HG03108 (cell line): ENCODE data around the gene EFCAB5.
"Not testable (repeated sequence)": the region's sequence is repeated elsewhere in the genome, so short reads cannot be mapped to it uniquely, and the experiment has no call there.

Experiments used
- ATAC-seq: cut with Tn5 transposase; IDR thresholded peaks from one replicate; pipeline ENCODE4 v1.9.1; 2021; ENCODE audit warnings: moderate library complexity; ENCODE audit not compliant: unreplicated experiment

EFCAB5 gene

DNA sequence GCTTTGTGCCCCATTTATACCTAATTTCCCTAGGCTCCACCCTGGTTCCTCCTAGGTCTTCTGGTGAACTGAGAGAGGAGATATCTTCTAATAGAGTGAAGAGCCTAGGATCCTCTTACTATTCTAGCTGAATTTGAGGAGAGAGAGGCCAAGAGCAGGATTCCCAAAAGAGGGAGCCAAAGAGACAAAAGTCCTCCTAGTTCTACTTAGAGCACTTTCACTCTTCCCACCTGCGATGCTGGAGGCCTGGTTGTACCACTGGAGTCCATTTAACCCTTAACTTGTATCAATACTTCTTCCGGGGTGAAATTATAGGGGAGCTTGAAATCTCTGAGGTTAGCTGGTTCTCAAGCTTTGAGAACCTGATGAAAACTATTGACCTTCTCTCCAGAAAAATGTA, 8.1 kb upstream of the EFCAB5 start:
- ATAC-seq = no peak

DNA sequence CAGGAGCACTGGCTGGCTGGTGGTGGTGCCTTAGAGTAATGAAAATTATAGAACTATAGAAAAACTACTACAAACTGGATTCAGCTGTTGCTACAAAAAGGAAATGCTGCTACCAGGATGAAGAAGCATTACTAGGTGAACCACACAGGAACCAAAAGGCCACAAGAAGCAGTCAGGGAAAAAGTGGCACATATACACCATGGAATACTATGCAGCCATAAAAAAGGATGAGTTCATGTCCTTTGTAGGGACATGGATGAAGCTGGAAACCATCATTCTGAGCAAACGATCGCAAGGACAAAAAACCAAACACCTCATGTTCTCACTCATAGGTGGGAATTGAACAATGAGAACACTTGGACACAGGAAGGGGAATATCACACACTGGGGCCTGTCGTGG, 5.5 kb upstream of the EFCAB5 start:
- ATAC-seq = not testable (repeated sequence)

DNA sequence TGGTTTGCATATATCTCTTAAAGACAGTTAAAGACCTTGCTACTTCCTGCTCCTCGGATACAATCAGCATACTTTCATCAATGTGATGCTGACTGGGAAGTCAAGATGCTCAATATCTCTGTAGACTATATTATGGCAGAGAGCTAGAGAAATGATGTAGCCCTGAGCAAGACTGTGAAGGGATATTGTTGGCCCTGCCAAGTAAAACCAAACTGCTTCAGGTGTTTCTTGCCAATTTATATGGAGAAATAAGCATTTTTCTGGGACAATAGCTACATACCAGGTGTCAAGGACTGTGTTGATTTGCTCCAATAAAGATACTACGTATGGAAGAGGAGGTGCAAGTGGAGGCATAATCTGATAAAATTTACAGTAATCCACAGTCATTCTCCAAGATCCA, 4.7 kb upstream of the EFCAB5 start:
- no peak for ATAC-seq

DNA sequence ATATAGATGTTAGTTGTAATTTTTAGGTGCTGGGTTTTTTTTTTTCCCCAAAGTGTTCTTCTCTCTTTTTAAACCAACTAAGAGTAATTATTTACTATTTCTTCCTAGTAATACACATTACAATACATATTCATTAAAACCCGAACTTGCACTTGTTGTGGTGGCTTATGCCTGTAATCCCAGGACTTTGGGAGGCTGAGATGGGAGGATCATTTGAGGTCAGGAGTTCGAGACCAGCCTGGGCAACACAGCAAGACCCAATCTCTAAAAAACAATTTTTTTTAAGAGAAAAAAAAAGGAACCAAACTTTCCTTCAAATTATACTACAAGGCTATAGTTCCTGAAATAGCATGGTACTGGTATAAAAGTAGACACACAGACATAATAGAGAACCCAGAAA, 3.8 kb downstream of the EFCAB5 start:
- ATAC-seq = no peak

DNA sequence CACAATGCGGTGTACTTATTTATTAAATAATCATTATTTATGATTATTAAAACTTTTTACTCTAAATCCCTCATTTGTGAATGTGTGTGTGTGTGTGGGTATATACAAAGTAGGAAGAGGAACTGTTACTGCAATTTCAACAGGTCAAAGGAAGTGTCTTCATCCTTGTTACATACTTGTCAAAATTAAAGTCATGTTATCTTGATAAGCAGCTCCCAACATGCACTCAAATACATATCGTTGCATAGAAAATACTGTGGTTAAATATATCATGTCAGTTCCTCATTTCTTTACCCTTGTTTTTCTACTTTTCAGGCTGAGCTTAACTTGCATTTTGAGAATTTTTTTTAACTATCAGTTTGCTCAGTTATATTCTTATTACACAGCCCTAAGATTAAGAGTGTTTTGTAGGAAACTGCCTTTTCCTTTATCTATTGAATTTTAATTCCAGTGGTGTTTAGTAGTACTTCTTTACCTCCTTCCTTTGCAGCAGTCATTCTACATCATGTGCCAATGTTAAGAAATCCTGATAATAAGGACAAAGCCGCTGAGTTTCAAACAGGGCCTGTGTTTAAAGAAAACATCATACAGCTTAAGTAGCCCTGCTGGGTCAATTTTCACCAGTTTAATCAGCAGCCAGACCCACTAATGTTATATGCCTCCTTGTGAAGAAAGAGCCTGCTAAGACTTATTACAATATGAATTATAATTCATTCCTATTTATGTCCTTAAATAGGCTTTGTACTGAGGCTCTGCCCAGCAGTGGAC, 7.2 kb downstream of the EFCAB5 start:
- no peak for ATAC-seq

- no peak for ATAC-seq
These were observed 8.3 kb downstream of the EFCAB5 start for GRCh38 chr17:29949696-29950095.

DNA sequence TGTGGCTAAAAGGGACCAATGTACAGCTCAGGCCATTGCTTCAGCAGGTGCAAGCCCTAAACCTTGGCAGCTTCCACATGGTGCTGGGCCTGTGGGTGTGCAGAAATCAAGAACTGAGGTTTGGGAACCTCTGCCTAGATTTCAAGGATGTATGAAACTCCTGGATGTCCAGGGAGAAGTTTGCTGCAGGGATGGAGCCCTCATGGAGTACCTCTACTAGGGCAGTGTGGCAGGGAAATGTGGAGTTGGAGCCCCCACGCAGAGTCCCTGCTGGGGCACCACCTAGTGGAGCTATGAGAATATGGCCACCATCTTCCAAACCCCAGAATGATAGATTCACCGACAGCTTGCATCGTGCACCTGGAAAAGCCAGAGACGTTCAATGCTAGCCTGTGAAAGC, 13.0 kb downstream of the EFCAB5 start:
- ATAC-seq = no peak

DNA sequence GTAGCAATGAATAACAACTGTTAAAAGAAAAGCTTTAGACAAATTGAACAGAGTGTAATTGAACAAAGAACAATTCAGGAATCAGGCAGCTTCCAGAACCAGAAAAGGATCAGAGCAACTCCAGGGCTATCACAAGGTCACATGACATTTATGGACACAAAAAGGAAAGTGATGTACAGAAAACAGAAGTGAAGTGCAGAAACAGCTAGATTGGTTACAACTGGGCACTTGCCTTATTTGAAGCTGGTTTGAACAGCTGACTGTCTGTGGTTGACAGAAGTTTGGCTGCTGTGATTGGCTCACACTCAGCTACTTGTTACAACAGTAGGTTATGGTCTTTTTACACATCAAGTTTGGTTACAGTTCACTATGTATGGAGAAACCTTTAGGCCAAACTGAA, 14.8 kb downstream of the EFCAB5 start:
- no peak for ATAC-seq

GRCh38 chr17:29957488-29957887, 16.1 kb downstream of the EFCAB5 start:
- not testable (repeated sequence) for ATAC-seq

DNA sequence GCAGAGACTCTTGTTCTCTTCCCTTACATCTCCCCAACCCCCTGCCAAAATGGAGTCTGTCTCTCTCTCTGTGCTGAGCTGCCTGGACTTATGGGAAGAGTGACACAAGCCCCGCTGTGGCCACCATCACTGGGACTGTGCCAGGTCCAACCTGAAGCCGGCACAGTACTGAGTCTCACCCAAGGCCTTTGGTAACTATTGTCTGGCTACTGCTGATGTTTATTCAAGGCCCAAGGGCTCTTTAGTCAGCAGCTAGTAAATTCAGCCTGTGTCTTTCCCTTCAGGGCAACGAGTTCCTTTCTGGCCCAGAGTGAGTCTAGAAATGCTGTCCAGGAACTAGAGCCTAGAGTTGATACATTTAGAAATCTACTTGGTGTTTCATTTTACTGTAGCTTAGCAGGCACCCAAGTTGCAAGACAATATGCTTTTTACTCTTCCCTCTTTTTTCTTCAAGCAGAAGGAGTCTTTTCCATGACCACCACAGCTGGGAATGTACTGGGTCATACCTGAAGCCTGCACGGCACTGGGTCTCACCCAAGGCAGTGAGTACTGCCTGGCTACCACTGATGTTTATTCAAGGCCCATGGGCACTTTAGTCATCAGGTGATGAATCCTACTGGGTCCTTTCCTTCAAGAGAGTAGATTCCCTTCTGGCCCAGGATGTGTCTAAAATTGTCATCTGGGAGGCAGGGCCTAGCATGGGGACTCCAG, 17.7 kb downstream of the EFCAB5 start:
- no peak for ATAC-seq

DNA sequence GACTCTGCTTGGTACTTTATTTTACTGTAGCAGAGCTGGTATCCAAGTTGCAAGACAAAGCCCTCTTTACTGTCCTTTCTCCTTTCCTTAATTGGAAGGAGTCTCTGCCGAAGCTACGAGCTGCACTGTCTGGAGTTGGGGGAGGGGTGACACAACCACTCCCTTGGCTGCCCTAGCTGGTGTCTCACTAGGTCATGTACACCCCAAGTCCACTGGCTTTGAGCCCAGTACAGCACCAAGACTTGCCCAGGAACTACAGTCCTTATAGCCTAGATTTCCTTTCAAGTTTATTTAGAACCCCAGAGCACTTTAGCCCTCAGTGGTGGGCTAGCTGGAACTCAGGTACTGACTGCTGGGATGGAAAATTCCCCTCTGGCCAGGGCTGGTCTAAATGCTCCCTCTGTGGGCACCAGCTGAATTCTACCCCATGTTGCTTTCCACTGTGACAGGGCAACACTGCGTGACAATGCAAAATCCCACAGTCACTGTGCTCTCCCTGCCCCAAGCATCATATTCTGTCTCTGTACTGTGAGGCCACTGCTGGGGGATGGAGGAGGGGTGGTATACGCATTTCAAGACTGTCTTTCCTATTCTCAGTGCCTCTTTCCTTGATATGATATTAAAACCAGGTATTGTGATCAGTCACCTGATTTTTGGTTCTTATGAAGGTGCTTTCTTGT, 18.4 kb downstream of the EFCAB5 start:
- no peak for ATAC-seq

GRCh38 chr17:29962656-29963055, 21.2 kb downstream of the EFCAB5 start:
- no peak for ATAC-seq

DNA sequence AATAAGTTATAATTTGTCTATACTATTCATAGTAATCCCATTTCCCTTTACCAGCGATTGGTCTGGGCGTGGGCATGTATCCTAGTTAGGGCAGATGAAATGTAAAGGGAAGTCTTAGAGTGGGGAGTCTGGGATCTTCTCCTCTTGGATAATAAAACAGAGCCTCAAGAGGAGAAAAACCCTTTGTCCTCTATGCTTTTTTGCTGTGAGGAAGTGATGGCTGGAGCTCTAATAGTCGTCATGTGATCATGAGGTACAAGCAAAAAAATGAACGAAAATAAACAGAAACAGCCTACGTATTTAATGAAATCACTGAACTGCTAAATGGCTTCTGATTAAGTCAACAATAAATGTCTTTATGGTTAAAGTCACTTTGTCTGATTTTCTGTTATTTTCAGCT, 26.8 kb downstream of the EFCAB5 start:
- ATAC-seq = no peak

- no peak for ATAC-seq
These were observed 30.8 kb downstream of the EFCAB5 start for GRCh38 chr17:29972277-29972676.

DNA sequence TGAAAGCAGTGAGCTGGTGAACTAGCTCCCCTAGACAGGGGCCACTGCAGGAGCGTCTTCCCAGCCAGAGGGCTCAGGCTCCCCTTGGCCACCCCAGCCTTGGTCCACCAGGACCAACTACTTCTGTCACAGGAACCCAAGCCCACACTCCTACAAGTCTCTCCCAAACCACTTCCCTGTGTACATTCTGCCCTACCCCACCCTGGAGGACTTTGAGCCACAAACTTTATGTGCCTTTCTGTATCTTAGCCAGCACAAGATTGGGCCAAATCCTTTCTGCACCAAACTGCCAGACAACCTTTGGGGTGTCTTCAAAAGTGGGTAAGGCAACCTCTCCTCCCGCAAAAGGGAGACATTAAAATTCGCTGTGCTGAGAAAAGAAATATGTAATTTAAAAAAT, 31.6 kb downstream of the EFCAB5 start:
- no peak for ATAC-seq

DNA sequence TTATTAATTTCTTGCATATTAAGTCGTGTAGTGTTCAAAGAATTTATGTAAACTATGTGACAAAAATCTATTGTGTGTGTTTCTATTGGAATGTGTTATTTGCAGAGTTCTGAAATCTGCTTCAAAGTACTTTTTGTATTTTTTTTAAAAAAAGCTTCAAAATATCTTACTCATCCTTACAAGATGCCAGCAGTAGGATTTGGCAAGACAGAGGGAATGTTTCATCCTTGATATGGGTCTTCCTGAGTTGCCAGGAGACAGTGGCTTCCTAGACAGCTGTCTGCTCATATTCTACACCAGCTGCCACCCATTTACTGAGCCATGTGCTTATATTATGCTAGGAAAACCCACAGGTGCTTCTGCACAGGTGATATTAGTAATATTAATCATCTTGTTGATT, 36.4 kb downstream of the EFCAB5 start:
- ATAC-seq = no peak

GRCh38 chr17:29980261-29980660, 38.8 kb downstream of the EFCAB5 start:
- ATAC-seq = no peak

- ATAC-seq = no peak
These were observed 41.7 kb downstream of the EFCAB5 start for GRCh38 chr17:29982991-29983653.

GRCh38 chr17:29996458-29996857, 55.0 kb downstream of the EFCAB5 start:
- no peak for ATAC-seq

DNA sequence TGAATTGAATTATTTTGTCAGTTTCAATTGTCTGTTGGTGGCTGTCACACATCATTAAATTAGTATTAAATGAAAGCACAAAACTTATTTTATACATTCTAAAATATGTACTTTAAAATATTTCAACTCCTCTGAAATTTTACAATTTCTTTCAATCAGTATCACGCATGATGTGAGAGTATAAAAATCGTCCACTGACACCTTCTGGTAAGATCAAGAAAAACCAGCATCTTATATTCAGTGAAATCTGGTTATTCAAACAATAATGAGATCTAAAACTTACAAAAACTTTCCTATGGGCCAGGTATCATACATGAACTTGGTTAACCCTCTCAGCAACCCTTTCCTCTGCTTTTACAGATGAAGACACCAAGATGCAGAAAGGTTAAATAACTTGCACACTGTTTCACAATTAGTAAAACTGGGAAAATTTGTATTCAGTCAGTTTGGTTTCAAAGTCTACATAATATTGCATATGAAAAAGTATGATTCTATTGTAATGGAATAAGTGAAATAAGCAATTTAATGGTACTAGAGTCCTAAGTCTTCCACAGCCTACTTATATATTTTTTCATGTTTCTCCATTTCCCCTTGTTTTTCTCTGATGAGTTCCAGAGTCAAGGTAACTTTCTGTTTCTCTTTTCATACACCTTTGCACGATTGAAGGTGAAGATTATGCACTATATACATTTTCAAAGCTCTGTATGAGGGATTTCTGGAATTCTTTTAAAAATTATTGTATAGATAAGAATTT, 58.7 kb downstream of the EFCAB5 start:
- ATAC-seq = no peak

DNA sequence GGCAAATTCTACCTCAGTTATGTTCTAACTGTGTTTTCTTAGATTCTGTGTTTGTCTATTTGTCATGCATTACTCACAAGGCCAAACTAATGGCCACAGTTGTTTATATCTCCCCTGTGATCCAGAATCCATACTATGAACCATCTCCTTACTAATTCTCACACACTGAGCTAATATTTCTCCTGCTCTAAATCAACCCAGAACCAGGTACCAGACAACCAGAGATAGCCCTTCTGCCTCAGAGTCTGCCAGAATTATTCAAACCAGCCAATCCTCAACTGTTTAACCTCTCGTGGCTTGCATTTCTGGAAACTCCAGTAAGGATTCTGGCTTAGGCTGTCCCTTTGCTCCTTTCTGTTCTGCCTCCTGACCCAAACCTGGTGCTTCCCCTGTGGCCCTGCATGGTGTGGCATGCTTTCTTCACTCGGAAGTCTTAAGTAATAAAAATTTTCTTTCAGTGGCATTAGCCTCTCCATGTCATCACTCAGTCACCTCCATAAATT, 59.4 kb downstream of the EFCAB5 start:
- no peak for ATAC-seq
